ENCODE results near the gene LILRB4. TPM values are rescaled to one million over a fixed set of nuclear protein-coding genes. Genes with fewer than 3 reads are reported as not detected.
A peak's percentile ranks its signal among the peaks of the same experiment; 100 is the strongest.
"Not testable (repeated sequence)": the region's sequence is repeated elsewhere in the genome, so short reads cannot be mapped to it uniquely, and the experiment has no call there.

Gene LILRB4
- total RNA-seq, 1 donor from 2014 or later = not detected

- no peak overlapping the region for H3K4me3 Mint-ChIP-seq (ENCODE audit: unreplicated experiment)
- TF ChIP-seq CTCF (IDR thresholded peaks at IDR 0.05) = no peak
- no peaks in the 10 kb centered on the region for H3K36me3 Mint-ChIP-seq (ENCODE audit: low read depth)
- no peak overlapping the region for H3K27ac Mint-ChIP-seq (ENCODE audit: unreplicated experiment)
- no peaks in the 10 kb centered on the region for H3K27me3 Mint-ChIP-seq (ENCODE audit: low read depth)
- no peaks in the 10 kb centered on the region for H3K4me1 Mint-ChIP-seq (ENCODE audit: low read depth)
- H3K9me3 Mint-ChIP-seq (ENCODE audit: low read depth) = peaks cover 34% of the 10 kb centered on the region
- DNase-seq (ENCODE audit: low spot score) = no peak
Measured at GRCh38 chr19:54694648-54695047, 31.9 kb downstream of the LILRB4 start.

GRCh38 chr19:54696117-54696548, 33.3 kb downstream of the LILRB4 start:
- H3K4me1 Mint-ChIP-seq (ENCODE audit: low read depth) = no peaks in the 10 kb centered on the region
- H3K27ac Mint-ChIP-seq (ENCODE audit: unreplicated experiment) = no peak overlapping the region
- H3K36me3 Mint-ChIP-seq (ENCODE audit: low read depth) = no peaks in the 10 kb centered on the region
- H3K4me3 Mint-ChIP-seq (ENCODE audit: unreplicated experiment) = no peak overlapping the region
- no peaks in the 10 kb centered on the region for H3K27me3 Mint-ChIP-seq (ENCODE audit: low read depth)
- TF ChIP-seq CTCF (IDR thresholded peaks at IDR 0.05) = no peak
- peaks cover 43% of the 10 kb centered on the region for H3K9me3 Mint-ChIP-seq (ENCODE audit: low read depth)
- no peak for DNase-seq (ENCODE audit: low spot score)

- Mint-ChIP-seq H3K27ac (ENCODE audit: unreplicated experiment) (no peak overlapping the region), H3K9me3 (ENCODE audit: low read depth) (peaks cover 44% of the 10 kb centered on the region), H3K36me3 (ENCODE audit: low read depth) (peaks cover under 1% of the 10 kb centered on the region), H3K27me3 (ENCODE audit: low read depth) (no peaks in the 10 kb centered on the region), H3K4me3 (ENCODE audit: unreplicated experiment) (no peak overlapping the region), H3K4me1 (ENCODE audit: low read depth) (no peaks in the 10 kb centered on the region)
- no peak for TF ChIP-seq CTCF (IDR thresholded peaks at IDR 0.05)
- DNase-seq (ENCODE audit: low spot score) = no peak
Measured at GRCh38 chr19:54696766-54697165, 34.0 kb downstream of the LILRB4 start.

- H3K9me3 Mint-ChIP-seq (ENCODE audit: low read depth) = peaks cover 46% of the 10 kb centered on the region
Measured at GRCh38 chr19:54697716-54698115, 34.9 kb downstream of the LILRB4 start.

GRCh38 chr19:54704928-54705327, 42.1 kb downstream of the LILRB4 start:
- no peak overlapping the region for H3K27ac Mint-ChIP-seq (ENCODE audit: unreplicated experiment)
- H3K36me3 Mint-ChIP-seq (ENCODE audit: low read depth) = peaks cover 2% of the 10 kb centered on the region
- no peaks in the 10 kb centered on the region for H3K4me1 Mint-ChIP-seq (ENCODE audit: low read depth)
- no peaks in the 10 kb centered on the region for H3K27me3 Mint-ChIP-seq (ENCODE audit: low read depth)
- DNase-seq (ENCODE audit: low spot score) = no peak
- no peak overlapping the region for H3K4me3 Mint-ChIP-seq (ENCODE audit: unreplicated experiment)
- TF ChIP-seq CTCF (IDR thresholded peaks at IDR 0.05) = no peak
- peaks cover 53% of the 10 kb centered on the region for H3K9me3 Mint-ChIP-seq (ENCODE audit: low read depth)

More at GRCh38 chr19:54697716-54698115, 34.9 kb downstream of the LILRB4 start:
- H3K27ac Mint-ChIP-seq (ENCODE audit: unreplicated experiment); DNase-seq (ENCODE audit: low spot score); H3K4me3 Mint-ChIP-seq (ENCODE audit: unreplicated experiment); H3K4me1 Mint-ChIP-seq (ENCODE audit: low read depth); H3K36me3 Mint-ChIP-seq (ENCODE audit: low read depth); H3K27me3 Mint-ChIP-seq (ENCODE audit: low read depth): not testable (repeated sequence)

GRCh38 chr19:54707962-54708361, 45.2 kb downstream of the LILRB4 start:
- H3K27me3 Mint-ChIP-seq (ENCODE audit: low read depth) = no peaks in the 10 kb centered on the region
- no peaks in the 10 kb centered on the region for H3K4me1 Mint-ChIP-seq (ENCODE audit: low read depth)
- peak; percentile 83 for DNase-seq (ENCODE audit: low spot score)
- no peak for TF ChIP-seq CTCF (IDR thresholded peaks at IDR 0.05)
- H3K4me3 Mint-ChIP-seq (ENCODE audit: unreplicated experiment) = no peak overlapping the region
- H3K9me3 Mint-ChIP-seq (ENCODE audit: low read depth) = peaks cover 35% of the 10 kb centered on the region
- no peaks in the 10 kb centered on the region for H3K36me3 Mint-ChIP-seq (ENCODE audit: low read depth)
- H3K27ac Mint-ChIP-seq (ENCODE audit: unreplicated experiment) = no peak overlapping the region

Data from chondrocyte (in vitro differentiated cells).